GM18502 (cell line): Measurements from ENCODE around the gene DENND4A.
"Not testable (repeated sequence)": the region's sequence is repeated elsewhere in the genome, so short reads cannot be mapped to it uniquely, and the experiment has no call there.

Experiments
- ATAC-seq: cut with Tn5 transposase; IDR thresholded peaks from one replicate; pipeline ENCODE4 v1.9.1; 2021; ENCODE audit warnings: mild to moderate bottlenecking; ENCODE audit not compliant: unreplicated experiment, poor library complexity

The DENND4A gene

DNA sequence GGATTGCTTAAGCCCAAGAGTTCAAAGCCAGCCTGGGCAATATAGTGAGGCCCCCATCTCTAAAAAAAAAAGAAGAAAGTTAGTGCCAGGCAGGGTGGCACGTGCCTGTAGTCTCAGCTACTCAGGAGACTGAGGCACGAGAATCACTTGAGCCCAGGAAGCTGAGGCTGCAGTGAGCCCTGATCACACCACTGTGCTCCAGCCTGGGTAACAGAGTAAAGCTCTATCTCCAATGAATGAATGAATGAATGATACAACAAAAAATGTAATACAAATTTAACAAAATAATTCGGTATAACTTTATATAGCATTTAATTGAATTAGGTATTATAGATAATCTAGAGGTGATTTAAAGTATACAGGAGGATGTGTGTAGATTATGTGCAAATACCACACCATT lies 29.7 kb downstream of the DENND4A start:
- ATAC-seq = no peak

DNA sequence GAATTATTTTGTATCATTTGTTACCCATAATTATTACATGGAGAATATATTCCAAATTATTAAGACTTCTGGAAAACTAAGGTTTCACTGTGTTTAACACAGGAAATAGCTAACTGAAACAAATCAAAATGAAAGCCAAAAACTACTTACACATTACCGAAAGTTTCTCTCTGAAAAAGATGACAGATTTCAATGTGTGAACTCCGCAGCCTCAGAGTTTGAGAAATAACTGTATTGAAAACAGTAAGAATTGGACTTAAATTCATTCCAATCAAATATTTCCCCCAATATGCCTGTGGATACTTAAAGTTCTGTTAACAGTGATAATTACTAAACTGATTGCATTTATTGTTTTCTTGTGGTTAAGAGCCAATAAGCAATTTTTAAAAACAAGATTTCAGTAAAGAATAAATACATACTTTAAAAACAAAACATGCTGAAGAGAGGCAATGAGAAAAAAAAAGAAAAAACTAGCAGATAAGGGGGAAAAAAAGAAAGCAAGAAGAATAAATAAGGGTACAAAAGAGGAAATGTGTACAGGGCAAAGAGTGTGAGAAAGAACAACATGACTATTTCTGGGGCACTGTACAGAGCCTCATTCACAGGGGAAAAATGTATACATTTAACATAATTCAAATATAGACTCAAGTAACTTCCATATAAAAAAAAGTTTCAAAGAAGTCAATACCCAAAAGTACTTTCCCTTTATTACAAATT lies 30.7 kb downstream of the DENND4A start:
- ATAC-seq = no peak

DNA sequence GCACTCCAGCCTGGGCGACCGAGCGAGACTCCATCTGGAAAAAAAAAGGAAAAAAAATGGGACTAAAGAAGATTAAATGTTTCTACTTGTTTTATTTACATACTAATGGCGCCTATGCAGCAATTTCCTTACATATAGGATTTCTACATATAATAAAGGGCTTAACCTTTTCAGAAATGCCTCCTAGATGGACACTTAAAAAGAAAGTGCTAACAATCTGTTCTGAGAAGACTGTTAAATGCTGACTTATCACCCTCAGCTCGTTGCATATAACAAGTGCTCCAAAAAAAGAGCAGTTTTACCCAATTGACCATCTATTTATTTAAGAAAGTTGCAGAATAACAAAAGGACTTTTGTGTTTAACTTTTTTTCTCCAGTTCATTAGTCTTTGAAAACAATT lies 32.7 kb downstream of the DENND4A start:
- ATAC-seq = no peak

DNA sequence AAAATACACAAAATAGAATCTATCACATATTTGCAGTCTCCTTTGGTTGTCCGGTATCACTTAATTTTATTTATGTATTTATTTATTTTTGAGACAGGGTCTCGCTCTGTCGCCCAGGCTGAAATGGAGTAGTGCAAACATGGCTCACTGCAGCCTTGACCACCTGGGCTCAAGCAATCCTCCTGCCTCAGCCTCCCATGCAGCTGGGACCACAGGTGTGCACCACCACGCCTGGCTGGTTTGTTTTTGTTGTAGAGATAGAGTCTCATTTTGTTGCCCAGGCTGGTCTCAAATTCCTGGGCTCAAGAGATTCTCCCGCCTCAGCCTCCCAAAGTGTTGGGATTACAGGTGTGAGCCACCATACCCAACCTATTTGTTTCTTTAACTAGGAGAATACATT lies 33.9 kb downstream of the DENND4A start:
- no peak for ATAC-seq

DNA sequence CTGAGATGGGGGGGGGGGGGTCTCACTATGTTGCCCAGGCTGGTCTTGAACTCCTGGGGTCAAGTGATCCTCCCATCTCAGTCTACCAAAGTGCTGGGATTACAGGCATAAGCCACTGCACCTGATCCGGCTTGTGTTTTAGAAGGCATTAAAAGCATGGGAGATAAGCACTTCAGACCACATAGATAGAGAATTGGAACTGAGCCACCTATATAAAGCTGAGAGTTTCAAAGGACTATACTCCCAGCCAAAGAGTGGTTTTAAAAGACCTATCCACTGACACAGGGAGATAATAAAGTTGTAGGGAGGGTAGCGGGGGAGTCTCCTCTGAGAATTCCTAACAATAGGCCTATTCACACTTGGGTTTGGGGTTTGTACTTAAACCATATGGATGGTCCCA lies 34.8 kb downstream of the DENND4A start:
- ATAC-seq = no peak

DNA sequence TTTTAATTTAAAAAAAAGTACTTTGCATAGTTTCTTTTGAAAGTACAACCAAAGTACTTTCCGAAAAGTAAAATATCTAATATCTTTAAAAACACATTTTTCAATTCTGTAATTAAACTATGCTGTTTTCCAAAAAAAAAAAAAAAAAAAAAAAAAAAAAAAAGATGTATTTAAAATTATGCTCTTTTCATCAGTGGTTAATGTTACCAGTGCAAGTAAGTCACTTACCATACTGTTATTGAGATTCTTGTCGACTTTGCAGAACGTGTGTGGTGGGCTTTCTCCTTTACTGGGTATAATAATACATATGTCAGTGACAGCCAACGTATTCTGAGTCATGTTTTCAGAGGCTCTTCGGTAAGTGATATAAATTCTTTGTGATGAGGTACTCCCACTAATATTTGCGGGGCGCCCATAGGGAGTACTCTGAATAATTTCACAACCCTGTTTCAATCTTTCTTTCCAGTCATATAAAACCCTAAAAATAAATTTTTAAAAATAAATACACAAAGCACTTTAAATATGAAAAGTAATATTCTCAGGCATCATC lies 39.9 kb downstream of the DENND4A start:
- no peak for ATAC-seq

DNA sequence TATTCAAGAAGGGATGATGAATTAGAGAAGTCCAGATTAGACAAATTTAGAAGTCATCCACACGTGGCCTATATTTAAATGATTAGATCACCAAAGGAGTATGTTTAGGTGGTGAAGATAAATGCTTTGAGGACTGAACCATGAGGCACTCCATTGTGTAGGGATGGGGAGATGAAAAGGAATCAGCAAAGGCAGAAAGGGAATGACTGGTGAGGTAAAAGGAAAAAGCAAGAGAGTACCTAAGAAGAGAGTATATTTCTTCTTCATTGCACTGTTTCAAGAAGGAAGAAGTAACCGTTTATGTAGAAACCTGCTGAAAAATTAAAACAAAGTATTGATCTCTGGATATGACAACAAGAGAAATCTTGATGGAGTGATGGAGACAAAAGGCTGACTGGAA lies 40.7 kb downstream of the DENND4A start:
- ATAC-seq = no peak

DNA sequence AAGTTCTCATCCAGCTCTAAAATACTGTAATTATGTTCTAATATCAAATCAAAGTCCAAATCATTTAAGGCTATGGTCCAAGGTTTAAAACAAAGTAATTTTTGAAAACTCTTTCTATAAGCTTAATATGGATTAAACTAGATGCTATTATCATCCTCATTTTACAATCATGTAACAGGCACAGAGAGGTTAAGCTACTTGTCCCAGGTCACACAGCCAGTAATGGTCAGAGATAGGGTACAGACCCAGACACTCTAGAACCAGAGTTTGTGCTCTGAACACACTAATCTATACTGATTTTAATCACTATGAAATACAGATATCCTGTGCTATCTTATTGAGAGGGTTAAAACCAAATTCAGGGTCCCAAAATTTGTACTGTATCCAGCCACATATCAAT lies 44.8 kb downstream of the DENND4A start:
- ATAC-seq = no peak

DNA sequence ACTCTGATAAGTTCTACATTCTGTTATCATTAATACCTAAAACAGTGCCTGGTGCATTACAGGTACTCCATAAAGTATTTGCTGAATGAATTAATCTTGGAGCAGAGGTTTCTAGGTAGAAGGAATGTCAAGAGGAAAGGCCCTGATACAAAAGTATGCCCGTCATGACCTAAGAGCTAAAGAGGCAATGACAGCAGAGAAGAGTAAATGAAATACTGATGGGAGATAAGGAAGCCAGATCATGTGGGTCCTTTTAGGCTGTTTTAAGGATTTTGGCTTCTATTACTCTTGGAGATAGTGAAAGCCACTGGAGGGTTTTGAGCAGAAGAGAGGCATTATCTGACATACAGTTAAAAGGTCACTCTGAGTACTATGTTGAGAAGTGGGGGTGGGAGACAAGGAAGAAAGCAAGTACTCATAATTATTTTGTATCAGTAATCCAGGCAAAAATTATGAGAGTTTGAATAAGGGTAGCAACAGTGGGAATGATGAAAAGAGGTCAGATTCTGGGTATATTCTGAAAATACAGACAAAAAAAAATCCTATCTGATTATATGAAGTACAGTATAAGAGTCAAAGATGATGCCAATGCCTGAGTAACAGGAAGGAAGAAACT lies 48.3 kb downstream of the DENND4A start:
- no peak for ATAC-seq

DNA sequence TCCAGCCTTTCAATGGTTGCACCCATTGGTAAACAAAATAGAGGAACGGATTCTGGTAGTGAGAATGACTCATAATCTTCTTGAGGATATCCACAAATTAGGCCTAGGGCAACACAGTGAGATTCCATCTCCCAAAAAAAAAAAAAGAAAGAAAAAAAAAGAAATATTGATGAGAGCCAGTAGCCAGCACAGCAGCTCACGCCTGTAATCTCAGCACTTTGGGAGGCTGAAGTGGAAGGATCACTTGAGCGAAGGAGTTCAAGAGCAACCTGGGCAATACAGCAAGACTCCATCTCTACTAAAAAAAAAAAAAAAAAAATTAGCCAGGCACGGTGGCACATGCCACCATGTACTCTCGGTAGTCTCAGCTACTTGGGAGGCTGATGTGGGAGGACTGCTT lies 51.9 kb downstream of the DENND4A start:
- no peak for ATAC-seq

DNA sequence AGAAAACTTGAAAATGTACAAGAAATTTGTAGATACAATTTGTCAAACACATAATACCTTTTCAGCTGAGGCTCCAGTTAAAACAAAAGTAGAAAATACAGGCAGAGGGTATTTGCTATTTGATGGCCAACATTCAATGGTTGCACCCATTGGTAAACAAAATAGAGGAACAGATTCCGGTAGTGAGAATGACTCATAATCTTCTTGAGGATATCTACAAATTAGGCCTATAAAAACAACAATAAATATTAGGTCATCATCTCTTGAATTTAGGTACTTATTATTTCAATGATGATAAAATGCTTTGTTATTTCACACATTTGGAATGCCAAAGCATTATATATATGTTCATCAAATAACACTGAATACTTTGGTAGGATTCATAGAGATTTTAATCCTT lies 53.4 kb downstream of the DENND4A start:
- no peak for ATAC-seq

DNA sequence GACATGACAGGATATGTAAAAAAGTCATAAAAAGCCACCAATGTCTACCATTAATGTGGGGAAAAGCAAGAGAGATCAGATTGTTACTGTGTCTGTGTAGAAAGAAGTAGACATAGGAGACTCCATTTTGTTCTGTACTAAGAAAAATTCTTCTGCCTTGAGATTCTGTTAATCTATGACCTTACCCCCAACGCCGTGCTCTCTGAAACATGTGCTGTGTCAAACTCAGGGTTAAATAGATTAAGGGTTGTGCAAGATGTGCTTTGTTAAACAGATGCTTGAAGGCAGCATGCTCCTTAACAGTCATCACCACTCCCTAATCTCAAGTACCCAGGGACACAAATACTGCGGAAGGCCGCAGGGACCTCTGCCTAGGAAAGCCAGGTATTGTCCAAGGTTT lies 58.5 kb downstream of the DENND4A start:
- ATAC-seq = not testable (repeated sequence)

DNA sequence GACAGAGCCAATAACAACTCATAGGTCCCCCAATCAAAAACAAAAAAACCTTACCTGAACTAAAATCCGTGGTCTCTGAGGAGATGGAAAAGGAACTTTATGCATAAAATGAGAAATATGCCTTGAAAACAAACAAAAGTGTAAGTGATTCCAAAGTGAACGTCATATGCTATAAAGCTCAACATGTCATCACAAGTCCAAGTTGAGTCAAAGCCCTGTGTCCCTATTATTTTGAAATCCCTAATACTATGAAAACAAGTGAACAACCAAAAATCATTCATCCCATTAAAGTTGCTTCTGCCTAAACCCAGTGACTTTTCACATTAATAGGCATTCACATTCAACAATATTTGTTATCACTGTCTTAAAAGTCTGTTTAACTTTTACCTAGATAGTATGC lies 59.4 kb downstream of the DENND4A start:
- ATAC-seq = no peak

DNA sequence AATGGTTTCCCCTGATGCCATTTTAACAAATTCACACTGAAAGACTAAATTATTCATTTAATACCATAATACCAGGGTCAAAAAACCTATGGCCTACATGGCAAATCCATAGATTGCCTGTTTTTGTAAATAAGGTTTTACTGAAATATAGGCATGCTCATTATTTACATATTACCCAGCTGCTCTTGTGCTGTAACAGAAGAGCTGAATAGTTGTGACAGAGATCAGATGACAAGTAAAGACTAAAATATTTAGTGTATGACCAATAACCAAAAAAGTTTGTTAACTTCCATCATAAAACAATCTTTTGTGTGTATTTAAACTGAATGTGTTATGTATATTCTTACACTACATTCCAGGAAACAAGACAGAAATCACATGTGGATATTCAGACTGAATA lies 60.2 kb downstream of the DENND4A start:
- ATAC-seq = no peak

DNA sequence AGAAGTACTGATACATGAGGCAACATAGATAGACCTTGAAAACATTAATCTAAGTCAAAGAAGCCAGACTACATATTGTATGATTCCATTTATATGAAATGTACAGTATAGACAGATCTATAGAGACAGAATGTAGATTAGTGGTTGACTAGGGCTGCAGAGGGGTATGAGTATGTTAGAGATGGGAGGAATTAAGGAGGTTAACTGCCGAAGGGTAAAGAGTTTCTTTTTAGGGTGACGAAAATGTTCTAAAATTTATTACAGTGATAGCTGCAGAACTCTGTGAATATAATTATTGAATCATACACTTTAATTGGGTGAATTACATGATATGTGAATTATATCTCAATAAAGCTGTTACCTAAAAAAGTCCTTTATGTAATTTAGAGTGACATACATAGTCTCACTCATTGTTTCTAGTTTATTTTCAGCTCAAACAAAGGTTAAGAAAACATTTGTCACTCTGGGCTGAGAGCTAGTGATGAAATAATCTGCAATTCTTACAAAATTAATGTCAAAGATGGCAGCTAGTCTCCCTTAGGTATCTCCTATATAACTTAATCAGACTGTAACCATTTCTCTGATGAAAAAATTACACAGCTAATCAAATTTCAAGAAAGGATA lies 61.4 kb downstream of the DENND4A start:
- ATAC-seq = no peak

DNA sequence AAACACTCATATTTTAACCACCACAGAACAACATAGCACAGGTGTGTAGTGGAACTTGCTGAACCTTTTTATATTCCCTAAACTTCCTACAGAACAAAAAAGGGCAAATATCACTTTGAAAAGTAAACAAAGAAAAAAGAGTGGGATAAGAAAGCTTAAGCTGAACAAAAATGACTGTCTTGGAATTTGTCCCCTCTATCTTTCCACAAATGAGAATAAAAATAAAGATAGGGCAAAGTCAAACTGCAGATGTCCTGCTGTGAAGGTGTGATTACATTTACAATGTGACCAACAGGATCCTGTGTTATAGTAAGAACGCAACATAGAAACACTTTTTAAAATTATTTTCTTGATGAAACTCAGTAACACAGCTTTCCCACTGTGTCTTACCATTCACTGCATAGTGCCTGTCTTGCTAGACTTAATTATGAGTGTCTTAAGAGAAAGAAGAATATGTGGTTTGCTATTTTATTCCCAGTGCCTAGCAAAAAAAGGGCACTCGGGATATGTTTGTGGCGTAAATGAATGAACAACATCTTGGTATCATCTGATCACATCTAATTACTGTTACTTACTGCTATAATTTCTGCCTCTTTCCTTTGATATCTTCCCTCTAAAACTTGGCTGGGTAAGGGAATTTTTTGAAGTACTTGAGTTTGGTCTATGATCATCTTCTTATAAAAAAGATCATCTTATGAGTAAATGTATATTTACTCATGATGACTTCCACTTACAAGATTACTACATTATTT lies 67.5 kb downstream of the DENND4A start:
- ATAC-seq = no peak

DNA sequence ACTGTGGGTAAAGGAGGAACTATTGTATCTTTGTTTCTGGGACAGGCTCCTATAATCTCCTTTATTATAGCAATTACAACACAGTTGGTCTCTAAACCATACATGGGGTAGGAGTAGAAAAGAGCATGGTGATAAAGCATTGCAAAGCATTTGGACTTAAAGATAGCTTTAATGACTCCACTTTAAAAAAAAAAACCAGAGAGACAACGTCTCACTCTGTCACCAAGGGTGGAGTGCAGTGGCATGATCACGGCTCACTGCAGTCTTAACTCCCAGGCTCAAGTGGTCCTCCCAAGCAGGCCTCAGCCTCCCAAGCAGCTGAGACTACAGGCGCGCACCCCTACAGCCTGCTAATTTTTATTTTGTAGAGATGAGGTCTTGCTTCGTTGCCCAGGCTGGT lies 68.2 kb downstream of the DENND4A start:
- no peak for ATAC-seq

DNA sequence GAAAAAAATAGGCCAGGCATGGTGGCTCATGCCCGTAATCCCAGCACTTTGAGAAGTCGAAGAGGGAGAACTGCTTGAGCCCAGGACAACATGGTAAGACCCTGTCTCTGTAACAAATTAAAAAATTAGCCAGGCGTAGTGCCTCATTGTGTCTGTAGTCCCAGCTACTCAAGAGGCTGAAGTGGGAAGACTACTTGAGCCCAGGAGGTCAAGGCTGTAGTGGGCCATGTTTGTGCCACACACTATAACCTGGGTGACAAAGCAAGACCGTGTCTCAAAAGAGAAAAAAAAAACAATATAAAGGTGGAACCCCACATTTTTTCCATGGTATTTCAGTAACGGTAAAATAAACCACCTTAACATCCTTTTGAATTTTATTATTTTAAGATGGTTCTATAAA lies 69.9 kb downstream of the DENND4A start:
- ATAC-seq = no peak

DNA sequence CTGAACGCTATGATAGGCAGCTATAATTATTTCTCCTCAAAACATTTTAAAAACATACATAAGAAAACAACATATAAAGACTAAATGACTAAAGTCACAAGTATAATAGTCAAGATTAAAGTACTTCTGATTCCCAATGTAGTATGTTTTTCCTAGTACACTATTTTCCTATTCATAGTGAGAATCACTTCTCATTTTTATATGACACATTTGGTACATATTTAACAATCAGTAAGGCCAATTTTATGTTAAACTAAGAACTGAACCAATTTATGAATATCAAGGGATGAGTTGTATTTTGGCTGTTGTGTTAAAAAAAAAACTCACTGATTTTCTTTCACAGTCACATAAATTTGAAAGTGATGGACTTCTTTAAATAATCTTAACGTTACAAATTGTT lies 79.7 kb downstream of the DENND4A start:
- no peak for ATAC-seq

DNA sequence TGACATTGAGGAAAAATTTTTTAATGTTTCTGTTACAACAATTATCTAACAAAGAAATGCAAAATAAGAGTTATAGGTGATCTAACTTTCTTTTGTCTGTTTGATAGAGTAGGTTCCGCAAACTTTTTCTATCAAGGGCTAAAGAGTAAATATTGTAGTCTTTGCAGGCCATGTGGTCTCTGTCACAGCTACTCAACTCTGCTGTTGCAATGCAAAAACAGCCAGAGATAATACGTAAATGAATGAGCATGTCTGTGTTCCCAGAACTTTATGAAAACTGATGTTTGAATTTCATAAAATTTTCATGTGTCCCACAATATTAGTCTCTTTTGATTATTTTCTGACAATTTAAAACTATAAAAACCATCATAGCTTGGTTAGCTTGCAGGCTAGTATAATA lies 97.0 kb downstream of the DENND4A start:
- ATAC-seq = no peak

DNA sequence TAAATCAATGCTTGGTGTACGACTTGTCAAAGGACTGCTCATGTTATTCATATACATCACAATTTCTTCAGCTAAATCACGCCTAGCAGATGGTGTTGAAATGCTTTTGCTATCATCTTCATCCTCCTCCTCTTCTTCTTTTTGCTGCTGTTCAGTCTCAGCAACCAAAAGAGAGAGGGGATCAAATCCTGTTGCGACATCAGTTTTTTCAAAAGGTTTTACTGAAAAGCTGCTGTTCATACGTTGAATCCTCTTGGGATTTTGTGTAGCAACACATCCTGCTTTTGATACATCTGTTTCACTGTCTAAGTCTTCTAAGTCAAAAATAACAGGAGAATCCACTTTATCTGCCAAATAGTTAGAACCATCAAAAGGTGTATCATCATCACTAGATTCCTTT lies 101.3 kb downstream of the DENND4A start:
- ATAC-seq = no peak
